ENCODE data around the gene CHD2.

Gene CHD2

GRCh38 chr15:92885224-92886041, 14.7 kb upstream of the CHD2 start:
- DNase-seq (ENCODE audit: low read depth in 2 of 2), result no peak

GRCh38 chr15:92886042-92886537, 14.0 kb upstream of the CHD2 start:
- no peak for DNase-seq (ENCODE audit: low read depth in 2 of 2)

GRCh38 chr15:92886815-92887214, 13.3 kb upstream of the CHD2 start:
- no peak for DNase-seq (ENCODE audit: low read depth in 2 of 2)

- DNase-seq (ENCODE audit: low read depth in 2 of 2), result no peak
Observed at GRCh38 chr15:92887869-92888268, 12.3 kb upstream of the CHD2 start.

GRCh38 chr15:92889390-92890107, 10.6 kb upstream of the CHD2 start:
- no peak for DNase-seq (ENCODE audit: low read depth in 2 of 2)

- DNase-seq (ENCODE audit: low read depth in 2 of 2), result no peak
Observed at GRCh38 chr15:92891533-92892200, 8.5 kb upstream of the CHD2 start.

GRCh38 chr15:92892201-92892555, 7.9 kb upstream of the CHD2 start:
- no peak for DNase-seq (ENCODE audit: low read depth in 2 of 2)

GRCh38 chr15:92893200-92893599, 6.9 kb upstream of the CHD2 start:
- no peak for DNase-seq (ENCODE audit: low read depth in 2 of 2)

GRCh38 chr15:92896561-92896960, 3.6 kb upstream of the CHD2 start:
- DNase-seq (ENCODE audit: low read depth in 2 of 2), result no peak

GRCh38 chr15:92897620-92898019, 2.5 kb upstream of the CHD2 start:
- DNase-seq (ENCODE audit: low read depth in 2 of 2), result no peak

- no peak for DNase-seq (ENCODE audit: low read depth in 2 of 2)
Observed at GRCh38 chr15:92898988-92899582, 1.0 kb upstream of the CHD2 start.

- DNase-seq (ENCODE audit: low read depth in 2 of 2), result no peak
Observed at GRCh38 chr15:92899601-92899947, 550 bp upstream of the CHD2 start.

- no peak for DNase-seq (ENCODE audit: low read depth in 2 of 2)
Observed at GRCh38 chr15:92900731-92901071, 577 bp downstream of the CHD2 start.

- DNase-seq (ENCODE audit: low read depth in 2 of 2), result no peak
Observed at GRCh38 chr15:92901072-92901761, 1.1 kb downstream of the CHD2 start.

GRCh38 chr15:92901995-92902394, 1.9 kb downstream of the CHD2 start:
- DNase-seq (ENCODE audit: low read depth in 2 of 2), result no peak

- DNase-seq (ENCODE audit: low read depth in 2 of 2), result no peak
Observed at GRCh38 chr15:92902737-92903593, 2.8 kb downstream of the CHD2 start.

GRCh38 chr15:92903631-92903965, 3.5 kb downstream of the CHD2 start:
- no peak for DNase-seq (ENCODE audit: low read depth in 2 of 2)

GRCh38 chr15:92903966-92904721, 4.0 kb downstream of the CHD2 start:
- peak; percentile 97 for DNase-seq (ENCODE audit: low read depth in 2 of 2)

- no peak for DNase-seq (ENCODE audit: low read depth in 2 of 2)
Observed at GRCh38 chr15:92904722-92905571, 4.8 kb downstream of the CHD2 start.
